HepG2 (cell line): ENCODE measurements around the gene MPP3. TPM values are rescaled to one million over a fixed set of nuclear protein-coding genes. Genes with fewer than 3 reads are reported as not detected.

ENCODE experiments used
- ATAC-seq: fragments of 200-7000 bp; cut with Tn5 transposase; 3 replicates; pipeline ENCODE4 v1.9.1; 2020; ENCODE audit warnings: mild to moderate bottlenecking, moderate library complexity
- BruUV-seq: library from RNA; stranded (reverse); fragments of 400-500 nt; replicated peaks from 2 replicates; lab custom pipeline; 2021; lab: Mats Ljungman, UMichigan
- CTCF ChIA-PET: fragments of 300-600 bp; formaldehyde crosslinking; extraction: SDS; loops from one replicate; lab custom pipeline; 2021; ENCODE audit warnings: low total read pairs, inconsistent platforms, low intra/inter-chr PET ratio; lab: Yijun Ruan, JAX
- POLR2A ChIA-PET: fragments of 350-600 bp; sonication (Branson Sonifier 250); formaldehyde crosslinking; loops from one replicate; lab custom pipeline; 2020; ENCODE audit warnings: antibody characterized with exemption, inconsistent platforms; lab: Yijun Ruan, JAX
- DNase-seq: peaks from one replicate; pipeline ENCODE4 v3.0.0-alpha.2; 2015; ENCODE audit warnings: low spot score
- FAIRE-seq: peaks from 3 replicates; lab custom pipeline; 2011; peaks lifted over from hg19 to GRCh38; lab: Jason Lieb, UNC
- H2AFZ ChIP-seq: one replicate; pipeline ENCODE4 v1.6.1; 2011; ENCODE audit warnings: low read length, inconsistent platforms
- H3K27ac ChIP-seq: fragments of 300-600 bp; 3 replicates; pipeline ENCODE4 v1.8.0; 2011; ENCODE audit warnings: mixed run types, mild to moderate bottlenecking, mixed read lengths, low read length, inconsistent platforms; ENCODE audit not compliant: insufficient read depth; ENCODE audit errors: extremely low read length
- H3K27me3 ChIP-seq, 2 experiments: fragments of 200-600 bp in 1 of 2; 2 replicates in 1 of 2; 3 replicates in 1 of 2; pipeline versions ENCODE4 v1.6.0 to v1.8.0; 2011; ENCODE audit warnings: low read length in 2 of 2, mild to moderate bottlenecking in 2 of 2, moderate library complexity in 2 of 2, inconsistent platforms in 1 of 2; ENCODE audit not compliant: insufficient read depth in 2 of 2, control insufficient read depth in 1 of 2
- H3K36me3 ChIP-seq, 2 experiments: fragments of 200-600 bp in 1 of 2; replicated peaks in 1 of 2; 2 replicates in 1 of 2; 3 replicates in 1 of 2; pipeline versions ENCODE4 v1.5.1 to v1.8.0; 2011; ENCODE audit warnings: low read length in 2 of 2, inconsistent platforms in 1 of 2; ENCODE audit not compliant: insufficient read depth in 2 of 2, control insufficient read depth in 1 of 2
- H3K4me1 ChIP-seq: 2 replicates; pipeline ENCODE4 v1.5.1; 2012; ENCODE audit warnings: low read length, inconsistent platforms; ENCODE audit not compliant: insufficient read depth
- H3K4me2 ChIP-seq: 2 replicates; pipeline ENCODE4 v1.6.0; 2011; ENCODE audit warnings: low read depth, low read length, inconsistent platforms
- H3K4me3 ChIP-seq, 3 experiments: fragments of 200-600 bp in 1 of 3; sonication (generic), shearing (Covaris generic) in 1 of 3; replicated peaks in 1 of 3; 2 replicates each; pipeline ENCODE4 v1.5.1; 2011 to 2016; ENCODE audit warnings: low read length in 3 of 3, inconsistent platforms in 2 of 3, low read depth in 2 of 3, mild to moderate bottlenecking in 2 of 3, control low read depth in 1 of 3, mixed read lengths in 1 of 3; ENCODE audit not compliant: insufficient read depth in 1 of 3
- H3K79me2 ChIP-seq: one replicate; pipeline ENCODE4 v1.6.1; 2011; ENCODE audit warnings: low read length, inconsistent platforms; ENCODE audit not compliant: insufficient read depth
- H3K9ac ChIP-seq: 2 replicates; pipeline ENCODE4 v1.6.0; 2011; ENCODE audit warnings: mild to moderate bottlenecking, low read depth, low read length, inconsistent platforms; ENCODE audit not compliant: insufficient read depth
- H3K9me3 ChIP-seq: 2 replicates; pipeline ENCODE4 v1.5.1; 2012; ENCODE audit warnings: mild to moderate bottlenecking, low read length
- H4K20me1 ChIP-seq: 2 replicates; pipeline ENCODE4 v1.6.0; 2011; ENCODE audit warnings: inconsistent platforms, mild to moderate bottlenecking, low read length, moderate library complexity; ENCODE audit not compliant: insufficient read depth
- CEBPG ChIP-seq: IDR thresholded peaks from 2 replicates; pipeline ENCODE4 v1.6.1; 2016
- MYC ChIP-seq: sonication (generic); formaldehyde crosslinking; IDR thresholded peaks from 2 replicates; pipeline ENCODE4 v1.9.0; 2021; ENCODE audit warnings: missing genetic modification reagents, borderline replicate concordance
- NFE2L1 ChIP-seq: sonication (generic); formaldehyde crosslinking; IDR thresholded peaks from 2 replicates; pipeline ENCODE4 v1.4.0; 2020; ENCODE audit warnings: missing genetic modification reagents, mild to moderate bottlenecking, borderline replicate concordance
- POLR2A ChIP-seq, 2 experiments: IDR thresholded peaks; 2 replicates each; pipeline ENCODE4 v1.6.1; 2011; ENCODE audit warnings: low read depth in 2 of 2, low read length in 2 of 2, mild to moderate bottlenecking in 1 of 2, moderate library complexity in 1 of 2; ENCODE audit not compliant: insufficient read depth in 1 of 2
- RBM39 ChIP-seq: fragments of 200-400 bp; formaldehyde crosslinking; IDR thresholded peaks from one replicate; pipeline ENCODE4 v1.6.1; 2018; ENCODE audit warnings: antibody characterized with exemption, mild to moderate bottlenecking, low read depth, low read length; ENCODE audit not compliant: poor library complexity, severe bottlenecking
- RORA ChIP-seq: sonication (generic); formaldehyde crosslinking; IDR thresholded peaks from 2 replicates; pipeline ENCODE4 v1.5.0; 2020; ENCODE audit warnings: mild to moderate bottlenecking, missing genetic modification reagents, moderate library complexity
- SMAD9 ChIP-seq: sonication (generic); formaldehyde crosslinking; IDR thresholded peaks from 2 replicates; pipeline ENCODE4 v1.5.1; 2020; ENCODE audit warnings: mild to moderate bottlenecking, missing genetic modification reagents
- ZNF253 ChIP-seq: sonication (generic); formaldehyde crosslinking; IDR thresholded peaks from 2 replicates; pipeline ENCODE4 v1.8.0; 2022; ENCODE audit warnings: mild to moderate bottlenecking, missing genetic modification reagents, borderline replicate concordance
- ZNF343 ChIP-seq: sonication (generic); formaldehyde crosslinking; IDR thresholded peaks from 2 replicates; pipeline ENCODE4 v1.4.0; 2020; ENCODE audit warnings: mild to moderate bottlenecking, missing genetic modification reagents
- ZNF468 ChIP-seq: sonication (generic); formaldehyde crosslinking; IDR thresholded peaks from 2 replicates; pipeline ENCODE4 v1.8.0; 2022; ENCODE audit warnings: mild to moderate bottlenecking, moderate library complexity, missing genetic modification reagents
- ZNF749 ChIP-seq: sonication (generic); formaldehyde crosslinking; IDR thresholded peaks from 2 replicates; pipeline ENCODE4 v1.8.0; 2022; ENCODE audit warnings: mild to moderate bottlenecking, missing genetic modification reagents, moderate library complexity, borderline replicate concordance
- WGBS: methylation state at CpG from one replicate; pipeline ENCODE4 v1.1.6; 2017; ENCODE audit warnings: low lambda C conversion rate; 5-methylcytosine and 5-hydroxymethylcytosine counted together
- in situ Hi-C: cut with HindIII; loops from 2 replicates; pipeline ENCODE4 v1.10.0; 2017; ENCODE audit warnings: low pct_unique_long_range_greater_than_20kb; ENCODE audit not compliant: extremely low pct_ligation_motif_present
- intact Hi-C: fragments of 100-400 bp; cut with micrococcal nuclease; formaldehyde crosslinking; loops from one replicate; pipeline ENCODE4 v1.10.0; 2022; ENCODE audit not compliant: unreplicated experiment
- polyA plus RNA-seq, 8 experiments: library from polyadenylated mRNA; depleted of rRNA in 3 of 8; stranded (reverse) in 7 of 8; unstranded in 1 of 8; fragments of >200 nt; fragmentation: Illumina TruSeq in 4 of 8; extraction: Trizol in 4 of 8; gene quantifications; 2 replicates each; pipeline versions ENCODE4 v1.2.1 to v1.2.3, GENCODE V29; 2011 to 2016; ENCODE audit warnings: low read depth in 4 of 8, missing spikeins in 1 of 8, mixed read lengths in 1 of 8; ENCODE audit not compliant: insufficient read depth in 1 of 8
- total RNA-seq, 5 experiments: library from RNA; depleted of rRNA; stranded (reverse); fragments of >200 nt; fragmentation: Illumina TruSeq; extraction: Trizol; gene quantifications; 2 replicates each; pipeline ENCODE4 v1.2.3, GENCODE V29; 2016; ENCODE audit warnings: low read depth in 1 of 5
- TF ChIP-seq, protein P1 (sequence below): sonication (generic); formaldehyde crosslinking; IDR thresholded peaks from 2 replicates; pipeline ENCODE4 v1.4.0; 2020; ENCODE audit warnings: mild to moderate bottlenecking, missing genetic modification reagents
- TF ChIP-seq, protein P2 (sequence below): sonication (generic); formaldehyde crosslinking; IDR thresholded peaks from 2 replicates; pipeline ENCODE4 v1.4.0; 2020; ENCODE audit warnings: missing genetic modification reagents

The MPP3 gene
- total and polyA plus RNA-seq, 2 of the 13 experiments (the other 11 are each of a cell fraction or from before 2014, with no cell fraction given): 0.91 to 1.8 TPM

DNA sequence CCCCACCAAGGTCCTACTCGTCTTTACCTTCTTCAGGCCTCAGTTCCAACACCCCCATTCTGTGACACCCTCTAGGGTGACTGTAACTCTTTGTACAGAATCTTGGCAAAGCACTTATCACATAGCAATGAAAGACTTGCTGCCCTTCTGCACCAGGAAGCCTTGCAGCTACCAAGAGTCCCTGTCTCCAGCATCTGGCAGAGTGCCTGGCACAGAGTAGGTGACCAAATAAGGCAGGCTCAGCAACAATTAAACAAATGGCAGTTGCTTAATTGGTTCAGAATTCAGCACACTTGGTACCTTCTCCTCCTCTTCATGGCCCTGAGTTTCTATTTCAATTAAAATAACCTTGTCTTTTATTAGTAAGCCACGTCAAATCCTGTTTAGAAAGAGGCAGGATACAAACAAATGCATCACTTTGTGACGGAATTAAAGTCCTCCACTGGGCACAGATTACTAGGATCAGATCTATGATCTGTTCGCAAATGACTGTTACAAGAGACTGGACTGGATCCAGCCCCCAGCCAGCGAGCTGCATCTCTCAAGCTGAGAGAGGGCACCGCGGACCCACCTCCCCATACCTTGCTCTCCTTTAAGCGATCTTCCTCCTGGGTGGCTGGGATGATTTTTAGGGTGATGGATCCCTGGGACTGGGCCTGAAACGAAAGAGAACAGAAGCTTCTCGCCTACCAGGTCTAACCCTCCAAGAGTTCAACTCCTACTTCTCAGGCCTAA is 9.4 kb downstream of the MPP3 start:
- in situ Hi-C loops (no loop called here), intact Hi-C loops (no loop called here)
- H3K4me2 ChIP-seq: no peak overlapping the region
- no TSS peak for BruUV-seq
- no peak for TF ChIP-seq MYC (CRISPR knock-in tag)
- TF ChIP-seq ZNF253 (CRISPR knock-in tag): no peak
- TF ChIP-seq ZNF749: no peak
- POLR2A ChIA-PET: no interaction called here
- CTCF ChIA-PET: no interaction called here
- FAIRE-seq (no peak), DNase-seq (no peak), ATAC-seq (no peak)
- H3K27me3 ChIP-seq: no peaks in the 10 kb centered on the region
- no peak overlapping the region for H3K9ac ChIP-seq
- no peaks in the 10 kb centered on the region for H3K4me1 ChIP-seq
- no peaks in the 10 kb centered on the region for H3K9me3 ChIP-seq
- H4K20me1 ChIP-seq: no peaks in the 10 kb centered on the region
- H3K36me3 ChIP-seq: no peaks in the 10 kb centered on the region; a peak in 1 of 5 replicates
- H3K4me3 ChIP-seq: no peak overlapping the region
- H3K27ac ChIP-seq: no peak overlapping the region
- no peaks in the 10 kb centered on the region for H3K79me2 ChIP-seq
- H2AFZ ChIP-seq: no peak overlapping the region
- WGBS: 72% methylated on average over 10 of the region's 10 CpGs

DNA sequence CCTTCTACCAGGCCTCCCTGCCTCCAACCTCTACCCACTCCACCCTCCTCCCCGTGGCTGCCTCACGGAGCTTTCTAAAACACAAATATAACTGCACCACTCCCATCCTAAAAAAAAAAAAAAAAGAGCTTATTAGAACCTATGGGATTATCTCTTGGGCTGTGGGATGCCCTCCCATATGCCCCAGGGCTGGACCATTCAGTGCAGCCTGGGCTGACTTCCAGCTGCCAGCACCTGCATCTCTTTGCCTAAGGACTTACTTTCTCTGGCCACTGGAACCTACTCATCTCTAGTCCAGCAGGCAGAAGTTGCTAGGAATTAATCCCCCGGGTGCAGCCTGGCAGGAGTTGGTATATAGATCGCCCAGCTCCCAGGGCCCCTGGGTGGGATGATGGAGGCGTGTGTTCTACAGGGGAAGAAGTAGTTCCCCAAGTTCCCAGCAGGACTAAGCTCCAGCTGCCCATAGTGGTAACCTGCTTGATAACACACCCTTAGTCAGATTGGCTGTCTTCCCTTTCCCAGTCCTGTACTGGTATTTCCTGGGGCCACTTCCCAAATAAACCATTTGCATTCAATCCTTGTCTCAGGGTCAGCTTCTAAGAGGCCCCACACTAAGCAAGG is 10.3 kb downstream of the MPP3 start:
- WGBS: 69% methylated on average over 4 of the region's 5 CpGs
- ATAC-seq (peak; percentile 37; the same call in 2 of the 3 replicates), FAIRE-seq (no peak), DNase-seq (no peak)
- no peak overlapping the region for H3K27ac ChIP-seq
- intact Hi-C loops: no loop called here
- ChIA-PET CTCF (no interaction called here), POLR2A (no interaction called here)
- no peaks in the 10 kb centered on the region for H3K9me3 ChIP-seq
- no peak overlapping the region for H2AFZ ChIP-seq
- H3K36me3 ChIP-seq: no peaks in the 10 kb centered on the region; a peak in 1 of 5 replicates
- H3K4me1 ChIP-seq: no peaks in the 10 kb centered on the region
- no peak overlapping the region for H3K9ac ChIP-seq
- no peak overlapping the region for H3K4me2 ChIP-seq
- H4K20me1 ChIP-seq: no peaks in the 10 kb centered on the region
- H3K4me3 ChIP-seq: no peak overlapping the region
- H3K79me2 ChIP-seq: no peaks in the 10 kb centered on the region
- in situ Hi-C loops: no loop called here
- BruUV-seq: no TSS peak
- H3K27me3 ChIP-seq: no peaks in the 10 kb centered on the region
- TF ChIP-seq RORA: no peak
- TF ChIP-seq CEBPG (CRISPR knock-in tag): no peak
- no peak for TF ChIP-seq RBM39
- no peak for TF ChIP-seq NFE2L1
- TF ChIP-seq, protein P1, sequence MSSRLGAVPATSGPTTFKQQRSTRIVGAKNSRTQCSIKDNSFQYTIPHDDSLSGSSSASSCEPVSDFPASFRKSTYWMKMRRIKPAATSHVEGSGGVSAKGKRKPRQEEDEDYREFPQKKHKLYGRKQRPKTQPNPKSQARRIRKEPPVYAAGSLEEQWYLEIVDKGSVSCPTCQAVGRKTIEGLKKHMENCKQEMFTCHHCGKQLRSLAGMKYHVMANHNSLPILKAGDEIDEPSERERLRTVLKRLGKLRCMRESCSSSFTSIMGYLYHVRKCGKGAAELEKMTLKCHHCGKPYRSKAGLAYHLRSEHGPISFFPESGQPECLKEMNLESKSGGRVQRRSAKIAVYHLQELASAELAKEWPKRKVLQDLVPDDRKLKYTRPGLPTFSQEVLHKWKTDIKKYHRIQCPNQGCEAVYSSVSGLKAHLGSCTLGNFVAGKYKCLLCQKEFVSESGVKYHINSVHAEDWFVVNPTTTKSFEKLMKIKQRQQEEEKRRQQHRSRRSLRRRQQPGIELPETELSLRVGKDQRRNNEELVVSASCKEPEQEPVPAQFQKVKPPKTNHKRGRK: no peak
- no peak for TF ChIP-seq SMAD9 (CRISPR knock-in tag)
- TF ChIP-seq POLR2A (IDR thresholded peaks at IDR 0.05; ENCODE audit: insufficient read depth in 1 of 2, low read depth in 2 of 2, low read length in 2 of 2): no peak
- no peak for TF ChIP-seq ZNF468 (CRISPR knock-in tag)
- TF ChIP-seq, protein P2, sequence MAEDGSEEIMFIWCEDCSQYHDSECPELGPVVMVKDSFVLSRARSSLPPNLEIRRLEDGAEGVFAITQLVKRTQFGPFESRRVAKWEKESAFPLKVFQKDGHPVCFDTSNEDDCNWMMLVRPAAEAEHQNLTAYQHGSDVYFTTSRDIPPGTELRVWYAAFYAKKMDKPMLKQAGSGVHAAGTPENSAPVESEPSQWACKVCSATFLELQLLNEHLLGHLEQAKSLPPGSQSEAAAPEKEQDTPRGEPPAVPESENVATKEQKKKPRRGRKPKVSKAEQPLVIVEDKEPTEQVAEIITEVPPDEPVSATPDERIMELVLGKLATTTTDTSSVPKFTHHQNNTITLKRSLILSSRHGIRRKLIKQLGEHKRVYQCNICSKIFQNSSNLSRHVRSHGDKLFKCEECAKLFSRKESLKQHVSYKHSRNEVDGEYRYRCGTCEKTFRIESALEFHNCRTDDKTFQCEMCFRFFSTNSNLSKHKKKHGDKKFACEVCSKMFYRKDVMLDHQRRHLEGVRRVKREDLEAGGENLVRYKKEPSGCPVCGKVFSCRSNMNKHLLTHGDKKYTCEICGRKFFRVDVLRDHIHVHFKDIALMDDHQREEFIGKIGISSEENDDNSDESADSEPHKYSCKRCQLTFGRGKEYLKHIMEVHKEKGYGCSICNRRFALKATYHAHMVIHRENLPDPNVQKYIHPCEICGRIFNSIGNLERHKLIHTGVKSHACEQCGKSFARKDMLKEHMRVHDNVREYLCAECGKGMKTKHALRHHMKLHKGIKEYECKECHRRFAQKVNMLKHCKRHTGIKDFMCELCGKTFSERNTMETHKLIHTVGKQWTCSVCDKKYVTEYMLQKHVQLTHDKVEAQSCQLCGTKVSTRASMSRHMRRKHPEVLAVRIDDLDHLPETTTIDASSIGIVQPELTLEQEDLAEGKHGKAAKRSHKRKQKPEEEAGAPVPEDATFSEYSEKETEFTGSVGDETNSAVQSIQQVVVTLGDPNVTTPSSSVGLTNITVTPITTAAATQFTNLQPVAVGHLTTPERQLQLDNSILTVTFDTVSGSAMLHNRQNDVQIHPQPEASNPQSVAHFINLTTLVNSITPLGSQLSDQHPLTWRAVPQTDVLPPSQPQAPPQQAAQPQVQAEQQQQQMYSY (CRISPR knock-in tag): no peak
- no peak for TF ChIP-seq ZNF343 (CRISPR knock-in tag)
